HG03571 (cell line): ENCODE measurements around the gene CWC25.

Source experiments
- ATAC-seq: cut with Tn5 transposase; IDR thresholded peaks from one replicate; pipeline ENCODE4 v1.9.1; 2021; ENCODE audit not compliant: unreplicated experiment

The CWC25 gene

GRCh38 chr17:38853292-38854219 lies 28.4 kb upstream of the CWC25 start, which contains the start of gene RPL23:
Gene RPL23, minus strand, starts transcription at chr17:38853721. Its CDS starts 11 bp downstream, at chr17:38853710.
- ATAC-seq, result peak; percentile 75

GRCh38 chr17:38852771-38853291 lies 27.7 kb upstream of the CWC25 start:
- no peak for ATAC-seq

- ATAC-seq, result no peak
These were observed 26.3 kb upstream of the CWC25 start for GRCh38 chr17:38851434-38851833.

GRCh38 chr17:38850374-38850773 lies 25.3 kb upstream of the CWC25 start:
- no peak for ATAC-seq

GRCh38 chr17:38848939-38849605 lies 24.0 kb upstream of the CWC25 start:
- ATAC-seq, result no peak

GRCh38 chr17:38848557-38848891 lies 23.4 kb upstream of the CWC25 start:
- ATAC-seq, result no peak

GRCh38 chr17:38844261-38844757 lies 19.2 kb upstream of the CWC25 start:
- no peak for ATAC-seq

- ATAC-seq, result no peak
These were observed 684 bp upstream of the CWC25 start for GRCh38 chr17:38825762-38826247.

- no peak for ATAC-seq
These were observed 9.4 kb downstream of the CWC25 start for GRCh38 chr17:38815576-38816193.

- ATAC-seq, result no peak
These were observed 15.3 kb downstream of the CWC25 start for GRCh38 chr17:38809828-38810227.

- no peak for ATAC-seq
These were observed 24.8 kb downstream of the CWC25 start for GRCh38 chr17:38800237-38800760.

GRCh38 chr17:38799501-38800236 lies 25.5 kb downstream of the CWC25 start, which contains the start of gene PIP4K2B:
Gene PIP4K2B, minus strand, starts transcription at chr17:38799556. Its CDS starts 132 bp downstream, at chr17:38799424.
- ATAC-seq, result peak; percentile 74

- peak; percentile 6 for ATAC-seq
These were observed 26.3 kb downstream of the CWC25 start for GRCh38 chr17:38798614-38799500.

- ATAC-seq, result no peak
These were observed 27.3 kb downstream of the CWC25 start for GRCh38 chr17:38797828-38798227.

GRCh38 chr17:38797158-38797490 lies 28.0 kb downstream of the CWC25 start:
- no peak for ATAC-seq

- ATAC-seq, result no peak
These were observed 28.5 kb downstream of the CWC25 start for GRCh38 chr17:38796451-38797157.

GRCh38 chr17:38794221-38794620 lies 30.9 kb downstream of the CWC25 start:
- ATAC-seq, result no peak

- no peak for ATAC-seq
These were observed 34.0 kb downstream of the CWC25 start for GRCh38 chr17:38791162-38791561.
